Measurements from ENCODE around the gene HMX2. TPM values are rescaled to one million over a fixed set of nuclear protein-coding genes. Genes with fewer than 3 reads are reported as not detected.

The HMX2 gene
- total and polyA plus RNA-seq, 7 donors, result 0.27 to 0.55 (median 0.36) TPM; not detected in 3

GRCh38 chr10:123126246-123126645 is 21.7 kb upstream of the HMX2 start:
- TF ChIP-seq CTCF (IDR thresholded peaks at IDR 0.05) (no peak), EP300 (IDR thresholded peaks at IDR 0.05) (no peak), POLR2AphosphoS5 (IDR thresholded peaks at IDR 0.05) (no peak), POLR2A (IDR thresholded peaks at IDR 0.05) (no peak)
- peaks cover 0 to 5% (median 1%) of the 10 kb centered on the region in 4 donors for H3K9me3 ChIP-seq
- DNase-seq, result no peak
- intact Hi-C loops (cut with DNase I), result no loop called here
- H3K36me3 ChIP-seq, result no peaks in the 10 kb centered on the region
- H3K4me1 ChIP-seq, result no peaks in the 10 kb centered on the region
- H3K27ac ChIP-seq, result no peak overlapping the region
- peaks cover 0 to 43% (median 4%) of the 10 kb centered on the region in 3 donors for H3K27me3 ChIP-seq
- WGBS, 2 donors, result 72 to 78% methylated on average over 5 of the region's 5 CpGs
- no peak overlapping the region for H3K4me3 ChIP-seq

GRCh38 chr10:123129618-123130271 is 18.2 kb upstream of the HMX2 start:
- intact Hi-C loops (cut with DNase I), result loop anchor here (1.0 to 10.0 kb wide), 2 partner anchors 431 to 835 kb away; no protein-coding TSS in a partner anchor
- no peaks in the 10 kb centered on the region for H3K36me3 ChIP-seq
- H3K27me3 ChIP-seq, result peaks cover 20 to 78% (median 36%) of the 10 kb centered on the region in 3 donors
- DNase-seq, result no peak
- no peak overlapping the region for H3K27ac ChIP-seq
- peaks cover 0 to 5% (median 1%) of the 10 kb centered on the region in 4 donors for H3K9me3 ChIP-seq
- WGBS, 2 donors, result 66 to 71% methylated on average over 4 of the region's 4 CpGs
- TF ChIP-seq CTCF (IDR thresholded peaks at IDR 0.05) (no peak), POLR2AphosphoS5 (IDR thresholded peaks at IDR 0.05) (no peak), POLR2A (IDR thresholded peaks at IDR 0.05) (no peak)
- H3K4me1 ChIP-seq, result peaks cover 0 to 22% (median 20%) of the 10 kb centered on the region in 4 donors
- H3K4me3 ChIP-seq, result no peak overlapping the region

- intact Hi-C loops (cut with DNase I), result loop anchor here (1.0 to 10.0 kb wide), 2 partner anchors 426 to 832 kb away; no protein-coding TSS in a partner anchor
- Histone ChIP-seq H3K4me3 (peak overlapping the region in 1 of 4 donors; percentile 17), H3K27me3 (peaks cover 48 to 94% (median 67%) of the 10 kb centered on the region in 3 donors)
Measured at GRCh38 chr10:123132576-123133477, 15.1 kb upstream of the HMX2 start.

More at GRCh38 chr10:123132576-123133477, 15.1 kb upstream of the HMX2 start:
- peak; percentile 91 for DNase-seq
- Histone ChIP-seq H3K4me1 (peaks cover 0 to 53% (median 50%) of the 10 kb centered on the region in 4 donors), H3K36me3 (no peaks in the 10 kb centered on the region), H3K9me3 (peaks cover 0 to 5% (median 0%) of the 10 kb centered on the region in 4 donors), H3K27ac (no peak overlapping the region)
- WGBS, 2 donors, result 2 to 3% methylated on average over 48 of the region's 48 CpGs
- TF ChIP-seq POLR2AphosphoS5 (IDR thresholded peaks at IDR 0.05), result no peak
- TF ChIP-seq CTCF (IDR thresholded peaks at IDR 0.05), result peak; percentile 53 to 89 (median 84)
